ENCODE measurements around the gene DDX10.

Gene DDX10

GRCh38 chr11:108624196-108624925 is 40.5 kb upstream of the DDX10 start:
- H4K20me1 ChIP-seq (ENCODE audit: insufficient read depth, low read length), result no peaks in the 10 kb centered on the region
- H3K4me1 ChIP-seq (ENCODE audit: insufficient read depth, low read length), result no peaks in the 10 kb centered on the region
- no peak for TF ChIP-seq EZH2 (IDR thresholded peaks at IDR 0.05; ENCODE audit: borderline replicate concordance, low read depth, low read length, severe bottlenecking)
- no peak for TF ChIP-seq CTCF (IDR thresholded peaks at IDR 0.05; ENCODE audit: borderline replicate concordance, extremely low read depth, low read length, poor library complexity, severe bottlenecking)
- no peaks in the 10 kb centered on the region for H3K79me2 ChIP-seq (ENCODE audit: insufficient read depth, low read length)
- H2AFZ ChIP-seq (ENCODE audit: low read depth, low read length), result no peak overlapping the region
- ATAC-seq (ENCODE audit: insufficient read depth, low read depth) (no peak), DNase-seq (no peak)
- H3K9ac ChIP-seq (ENCODE audit: low read depth, low read length), result no peak overlapping the region
- no peaks in the 10 kb centered on the region for H3K36me3 ChIP-seq (ENCODE audit: insufficient read depth, low read length)
- no peak overlapping the region for H3K27ac ChIP-seq (ENCODE audit: low read length)
- H3K4me3 ChIP-seq (ENCODE audit: low read depth in 1 of 2, low read length in 2 of 2), result no peak overlapping the region
- H3K9me3 ChIP-seq (ENCODE audit: insufficient read depth, low read length, severe bottlenecking), result peaks cover 12% of the 10 kb centered on the region
- no peak overlapping the region for H3K4me2 ChIP-seq (ENCODE audit: insufficient read depth, low read length)
- peaks cover 14% of the 10 kb centered on the region for H3K27me3 ChIP-seq (ENCODE audit: insufficient read depth, low read length, poor library complexity)

GRCh38 chr11:108628326-108628725 is 36.5 kb upstream of the DDX10 start:
- ATAC-seq (ENCODE audit: insufficient read depth, low read depth), result no peak
- no peaks in the 10 kb centered on the region for H3K79me2 ChIP-seq (ENCODE audit: insufficient read depth, low read length)
- no peak overlapping the region for H3K4me3 ChIP-seq (ENCODE audit: low read depth in 1 of 2, low read length in 2 of 2)
- TF ChIP-seq CTCF (IDR thresholded peaks at IDR 0.05; ENCODE audit: borderline replicate concordance, extremely low read depth, low read length, poor library complexity, severe bottlenecking), result no peak
- TF ChIP-seq EZH2 (IDR thresholded peaks at IDR 0.05; ENCODE audit: borderline replicate concordance, low read depth, low read length, severe bottlenecking), result no peak
- DNase-seq, result no peak
- no peak overlapping the region for H3K9ac ChIP-seq (ENCODE audit: low read depth, low read length)
- H3K4me1 ChIP-seq (ENCODE audit: insufficient read depth, low read length), result no peaks in the 10 kb centered on the region
- H3K9me3 ChIP-seq (ENCODE audit: insufficient read depth, low read length, severe bottlenecking), result peaks cover 13% of the 10 kb centered on the region
- H3K36me3 ChIP-seq (ENCODE audit: insufficient read depth, low read length), result no peaks in the 10 kb centered on the region
- no peak overlapping the region for H3K27ac ChIP-seq (ENCODE audit: low read length)
- no peak overlapping the region for H3K4me2 ChIP-seq (ENCODE audit: insufficient read depth, low read length)
- H4K20me1 ChIP-seq (ENCODE audit: insufficient read depth, low read length), result no peaks in the 10 kb centered on the region
- H3K27me3 ChIP-seq (ENCODE audit: insufficient read depth, low read length, poor library complexity), result peaks cover 6% of the 10 kb centered on the region
- no peak overlapping the region for H2AFZ ChIP-seq (ENCODE audit: low read depth, low read length)

GRCh38 chr11:108628812-108629211 is 36.1 kb upstream of the DDX10 start:
- Histone ChIP-seq H3K4me3 (ENCODE audit: low read depth in 1 of 2, low read length in 2 of 2) (no peak overlapping the region), H3K9ac (ENCODE audit: low read depth, low read length) (no peak overlapping the region), H3K4me2 (ENCODE audit: insufficient read depth, low read length) (no peak overlapping the region), H4K20me1 (ENCODE audit: insufficient read depth, low read length) (no peaks in the 10 kb centered on the region), H3K27ac (ENCODE audit: low read length) (no peak overlapping the region), H3K9me3 (ENCODE audit: insufficient read depth, low read length, severe bottlenecking) (peaks cover 13% of the 10 kb centered on the region), H3K36me3 (ENCODE audit: insufficient read depth, low read length) (no peaks in the 10 kb centered on the region), H3K27me3 (ENCODE audit: insufficient read depth, low read length, poor library complexity) (peaks cover 4% of the 10 kb centered on the region), H3K79me2 (ENCODE audit: insufficient read depth, low read length) (no peaks in the 10 kb centered on the region), H3K4me1 (ENCODE audit: insufficient read depth, low read length) (no peaks in the 10 kb centered on the region), H2AFZ (ENCODE audit: low read depth, low read length) (no peak overlapping the region)
- ATAC-seq (ENCODE audit: insufficient read depth, low read depth) (no peak), DNase-seq (no peak)
- TF ChIP-seq EZH2 (IDR thresholded peaks at IDR 0.05; ENCODE audit: borderline replicate concordance, low read depth, low read length, severe bottlenecking) (no peak), CTCF (IDR thresholded peaks at IDR 0.05; ENCODE audit: borderline replicate concordance, extremely low read depth, low read length, poor library complexity, severe bottlenecking) (no peak)
